SK-N-SH (cell line): ENCODE results near the gene TOP3B.

ENCODE experiments used
- CHD2 ChIP-seq: fragments of 150-350 bp; IDR thresholded peaks from 2 replicates; pipeline ENCODE4 v1.6.1; 2018; ENCODE audit warnings: low read length; ENCODE audit not compliant: partially characterized antibody
- CTCF ChIP-seq: fragments of 200-600 bp; sonication (generic); IDR thresholded peaks from 2 replicates; pipeline ENCODE4 v1.6.1; 2017; ENCODE audit warnings: antibody characterized with exemption, mild to moderate bottlenecking, moderate library complexity
- EP300 ChIP-seq, 2 experiments: IDR thresholded peaks; 2 replicates each; pipeline versions ENCODE4 v1.4.0 to v1.6.1; 2012; ENCODE audit warnings: borderline replicate concordance in 1 of 2, low read depth in 1 of 2, low read length in 1 of 2
- EZH2phosphoT487 ChIP-seq: fragments of 200-600 bp; sonication (generic); IDR thresholded peaks from 2 replicates; pipeline ENCODE4 v1.6.1; 2017; ENCODE audit warnings: low read depth, mixed run types, mild to moderate bottlenecking, antibody characterized with exemption, moderate library complexity, borderline replicate concordance
- MAX ChIP-seq: IDR thresholded peaks from 2 replicates; pipeline ENCODE4 v1.4.0; 2012; ENCODE audit warnings: low read depth
- NRF1 ChIP-seq: IDR thresholded peaks from 2 replicates; pipeline ENCODE4 v1.6.1; 2012; ENCODE audit warnings: low read depth, mild to moderate bottlenecking, low read length
- PBX3 ChIP-seq: IDR thresholded peaks from 2 replicates; pipeline ENCODE4; 2012
- RCOR1 ChIP-seq: fragments of 150-350 bp; IDR thresholded peaks from 2 replicates; pipeline ENCODE4 v1.6.1; 2017; ENCODE audit warnings: antibody characterized with exemption, low read length
- REST ChIP-seq: IDR thresholded peaks from 2 replicates; pipeline ENCODE4 v1.6.1; 2012; ENCODE audit warnings: mild to moderate bottlenecking, low read depth, low read length, moderate library complexity

GRCh38 chr22:22003233-22003632 is 20.6 kb upstream of the TOP3B start:
- no peak for TF ChIP-seq EP300 (IDR thresholded peaks at IDR 0.05; ENCODE audit: borderline replicate concordance in 1 of 2, low read depth in 1 of 2, low read length in 1 of 2)
- TF ChIP-seq PBX3, result no peak
- TF ChIP-seq CTCF, result no peak
- no peak for TF ChIP-seq NRF1
- TF ChIP-seq MAX, result no peak
- no peak for TF ChIP-seq REST
- no peak for TF ChIP-seq EZH2phosphoT487
- TF ChIP-seq RCOR1, result no peak
- no peak for TF ChIP-seq CHD2
